K562 (cell line): Measurements from ENCODE around the gene FAM177B.

Experiments
- ARID2 ChIP-seq: fragments of 450-650 bp; IDR thresholded peaks from 2 replicates; pipeline ENCODE4 v1.6.1; 2017; ENCODE audit warnings: antibody characterized with exemption, mild to moderate bottlenecking
- ARNT ChIP-seq, 2 experiments: fragments of 450-650 bp; IDR thresholded peaks; 2 replicates each; pipeline ENCODE4 v1.6.1; 2016; ENCODE audit warnings: mild to moderate bottlenecking in 1 of 2
- RB1 ChIP-seq: fragments of 450-650 bp; IDR thresholded peaks from 2 replicates; pipeline ENCODE4 v1.6.1; 2017; ENCODE audit warnings: low read depth, mild to moderate bottlenecking
- RFX5 ChIP-seq: IDR thresholded peaks from 2 replicates; pipeline ENCODE4 v1.6.1; 2011; ENCODE audit warnings: low read depth, mild to moderate bottlenecking, improper control_type of control experiment, low read length
- SNIP1 ChIP-seq: fragments of 450-650 bp; IDR thresholded peaks from 2 replicates; pipeline ENCODE4 v1.7.1; 2017; ENCODE audit warnings: low read depth, mild to moderate bottlenecking
- TARDBP ChIP-seq: fragments of 450-650 bp; IDR thresholded peaks from 2 replicates; pipeline ENCODE4 v1.6.1; 2016
- ZBTB1 ChIP-seq: sonication (generic); formaldehyde crosslinking; IDR thresholded peaks from 2 replicates; pipeline ENCODE4 v1.8.1; 2023; ENCODE audit warnings: missing genetic modification reagents, low read depth, mild to moderate bottlenecking, borderline replicate concordance
- ZNF639 ChIP-seq, 2 experiments: fragments of 200-800 bp in 1 of 2; sonication (Bioruptor generic) in 1 of 2; sonication (generic) in 1 of 2; formaldehyde crosslinking in 1 of 2; IDR thresholded peaks in 1 of 2; conservative IDR thresholded peaks in 1 of 2; 2 replicates each; pipeline versions ENCODE4 v1.5.0 to v1.6.1; 2016 to 2020; ENCODE audit warnings: missing compliant biosample characterization in 1 of 2, missing genetic modification characterization in 1 of 2, missing genetic modification reagents in 1 of 2
- TF ChIP-seq, protein P1 (sequence below), 2 experiments: fragments of 450-650 bp in 1 of 2; sonication (generic) in 1 of 2; formaldehyde crosslinking; conservative IDR thresholded peaks; 2 replicates each; pipeline versions ENCODE4 v1.4.0 to v1.8.1; 2020 to 2022; ENCODE audit warnings: mild to moderate bottlenecking in 1 of 2, missing genetic modification reagents in 1 of 2
- TF ChIP-seq, protein P2 (sequence below), 3 experiments: IDR thresholded peaks in 2 of 3; conservative IDR thresholded peaks in 1 of 3; 2 replicates each; pipeline ENCODE4 v1.5.1; 2011 to 2012; ENCODE audit warnings: low read length in 3 of 3, mild to moderate bottlenecking in 3 of 3, control low read depth in 2 of 3, improper control_type of control experiment in 1 of 3, inconsistent platforms in 1 of 3, low read depth in 1 of 3, mixed read lengths in 1 of 3, moderate library complexity in 1 of 3; ENCODE audit not compliant: insufficient read depth in 2 of 3
- TF ChIP-seq, protein P3 (sequence below), 2 experiments: fragments of 450-650 bp; formaldehyde crosslinking in 1 of 2; IDR thresholded peaks; 2 replicates each; pipeline versions ENCODE4 v1.4.0 to v1.6.1; 2014 to 2020; ENCODE audit warnings: mild to moderate bottlenecking in 2 of 2, borderline replicate concordance in 1 of 2, low read depth in 1 of 2

DNA sequence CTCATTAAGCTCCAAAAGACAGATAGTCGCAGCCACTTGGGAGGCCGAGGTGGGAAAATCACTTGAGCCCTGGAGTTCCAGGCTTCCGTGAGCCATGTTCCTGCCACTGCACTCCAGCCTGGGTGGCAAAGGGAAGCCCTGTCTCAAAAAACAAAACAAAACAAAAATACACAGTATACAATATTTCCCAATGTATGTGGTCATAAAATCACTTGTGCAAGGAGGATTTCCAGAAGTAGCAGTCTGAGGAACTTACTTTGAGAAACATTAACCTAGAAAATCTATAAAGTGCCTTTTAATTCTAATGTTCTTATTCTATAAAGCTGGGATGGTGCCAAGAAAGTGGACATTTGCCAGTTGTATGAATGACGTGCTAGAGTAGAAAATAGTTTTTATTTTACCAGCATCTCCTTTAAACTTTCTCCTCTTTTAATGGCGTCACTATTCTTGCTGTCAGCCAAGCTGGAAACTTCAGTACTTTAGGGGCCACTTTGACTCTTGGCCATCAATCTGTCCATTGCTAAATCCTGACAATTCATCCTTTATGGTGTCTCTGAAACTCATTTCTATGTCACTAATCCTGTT is 22.5 kb downstream of the FAM177B start:
- no peak for TF ChIP-seq RB1
- no peak for TF ChIP-seq ARNT (IDR thresholded peaks at IDR 0.05)
- TF ChIP-seq, protein P1, sequence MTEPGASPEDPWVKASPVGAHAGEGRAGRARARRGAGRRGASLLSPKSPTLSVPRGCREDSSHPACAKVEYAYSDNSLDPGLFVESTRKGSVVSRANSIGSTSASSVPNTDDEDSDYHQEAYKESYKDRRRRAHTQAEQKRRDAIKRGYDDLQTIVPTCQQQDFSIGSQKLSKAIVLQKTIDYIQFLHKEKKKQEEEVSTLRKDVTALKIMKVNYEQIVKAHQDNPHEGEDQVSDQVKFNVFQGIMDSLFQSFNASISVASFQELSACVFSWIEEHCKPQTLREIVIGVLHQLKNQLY (CRISPR knock-in tag; conservative IDR thresholded peaks at IDR 0.05), result no peak
- no peak for TF ChIP-seq ZBTB1 (CRISPR knock-in tag)
- TF ChIP-seq, protein P2, sequence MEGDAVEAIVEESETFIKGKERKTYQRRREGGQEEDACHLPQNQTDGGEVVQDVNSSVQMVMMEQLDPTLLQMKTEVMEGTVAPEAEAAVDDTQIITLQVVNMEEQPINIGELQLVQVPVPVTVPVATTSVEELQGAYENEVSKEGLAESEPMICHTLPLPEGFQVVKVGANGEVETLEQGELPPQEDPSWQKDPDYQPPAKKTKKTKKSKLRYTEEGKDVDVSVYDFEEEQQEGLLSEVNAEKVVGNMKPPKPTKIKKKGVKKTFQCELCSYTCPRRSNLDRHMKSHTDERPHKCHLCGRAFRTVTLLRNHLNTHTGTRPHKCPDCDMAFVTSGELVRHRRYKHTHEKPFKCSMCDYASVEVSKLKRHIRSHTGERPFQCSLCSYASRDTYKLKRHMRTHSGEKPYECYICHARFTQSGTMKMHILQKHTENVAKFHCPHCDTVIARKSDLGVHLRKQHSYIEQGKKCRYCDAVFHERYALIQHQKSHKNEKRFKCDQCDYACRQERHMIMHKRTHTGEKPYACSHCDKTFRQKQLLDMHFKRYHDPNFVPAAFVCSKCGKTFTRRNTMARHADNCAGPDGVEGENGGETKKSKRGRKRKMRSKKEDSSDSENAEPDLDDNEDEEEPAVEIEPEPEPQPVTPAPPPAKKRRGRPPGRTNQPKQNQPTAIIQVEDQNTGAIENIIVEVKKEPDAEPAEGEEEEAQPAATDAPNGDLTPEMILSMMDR (IDR thresholded peaks at IDR 0.05 in 2 of 3, conservative IDR thresholded peaks at IDR 0.05 in 1 of 3; ENCODE audit: insufficient read depth in 2 of 3, low read depth in 1 of 3, low read length in 3 of 3), result no peak
- TF ChIP-seq RFX5, result no peak
- no peak for TF ChIP-seq ARID2
- TF ChIP-seq SNIP1, result no peak
- TF ChIP-seq, protein P3, sequence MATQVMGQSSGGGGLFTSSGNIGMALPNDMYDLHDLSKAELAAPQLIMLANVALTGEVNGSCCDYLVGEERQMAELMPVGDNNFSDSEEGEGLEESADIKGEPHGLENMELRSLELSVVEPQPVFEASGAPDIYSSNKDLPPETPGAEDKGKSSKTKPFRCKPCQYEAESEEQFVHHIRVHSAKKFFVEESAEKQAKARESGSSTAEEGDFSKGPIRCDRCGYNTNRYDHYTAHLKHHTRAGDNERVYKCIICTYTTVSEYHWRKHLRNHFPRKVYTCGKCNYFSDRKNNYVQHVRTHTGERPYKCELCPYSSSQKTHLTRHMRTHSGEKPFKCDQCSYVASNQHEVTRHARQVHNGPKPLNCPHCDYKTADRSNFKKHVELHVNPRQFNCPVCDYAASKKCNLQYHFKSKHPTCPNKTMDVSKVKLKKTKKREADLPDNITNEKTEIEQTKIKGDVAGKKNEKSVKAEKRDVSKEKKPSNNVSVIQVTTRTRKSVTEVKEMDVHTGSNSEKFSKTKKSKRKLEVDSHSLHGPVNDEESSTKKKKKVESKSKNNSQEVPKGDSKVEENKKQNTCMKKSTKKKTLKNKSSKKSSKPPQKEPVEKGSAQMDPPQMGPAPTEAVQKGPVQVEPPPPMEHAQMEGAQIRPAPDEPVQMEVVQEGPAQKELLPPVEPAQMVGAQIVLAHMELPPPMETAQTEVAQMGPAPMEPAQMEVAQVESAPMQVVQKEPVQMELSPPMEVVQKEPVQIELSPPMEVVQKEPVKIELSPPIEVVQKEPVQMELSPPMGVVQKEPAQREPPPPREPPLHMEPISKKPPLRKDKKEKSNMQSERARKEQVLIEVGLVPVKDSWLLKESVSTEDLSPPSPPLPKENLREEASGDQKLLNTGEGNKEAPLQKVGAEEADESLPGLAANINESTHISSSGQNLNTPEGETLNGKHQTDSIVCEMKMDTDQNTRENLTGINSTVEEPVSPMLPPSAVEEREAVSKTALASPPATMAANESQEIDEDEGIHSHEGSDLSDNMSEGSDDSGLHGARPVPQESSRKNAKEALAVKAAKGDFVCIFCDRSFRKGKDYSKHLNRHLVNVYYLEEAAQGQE (IDR thresholded peaks at IDR 0.05; ENCODE audit: borderline replicate concordance), result no peak
- TF ChIP-seq, protein P3 (CRISPR knock-in tag; IDR thresholded peaks at IDR 0.05; ENCODE audit: low read depth), result no peak
- no peak for TF ChIP-seq ZNF639 (CRISPR knock-in tag; conservative IDR thresholded peaks at IDR 0.05 in 1 of 2, IDR thresholded peaks at IDR 0.05 in 1 of 2)
- no peak for TF ChIP-seq TARDBP
